GM12865 (cell line): ENCODE results near the gene CLIC4.

ENCODE experiments used
- DNase-seq: peaks from one replicate; pipeline ENCODE4 v3.0.0; 2010; ENCODE audit warnings: low read depth
- H3K4me3 ChIP-seq: 2 replicates; pipeline ENCODE4 v1.5.1; 2011; ENCODE audit warnings: mild to moderate bottlenecking, low read depth, low read length, control low read depth
- TF ChIP-seq, protein P1 (sequence below): IDR thresholded peaks from 2 replicates; pipeline ENCODE4 v1.5.1; 2011; ENCODE audit warnings: low read length, control low read depth, low read depth, inconsistent platforms; ENCODE audit not compliant: insufficient read depth; ENCODE audit errors: missing control alignments

CLIC4 gene

DNA sequence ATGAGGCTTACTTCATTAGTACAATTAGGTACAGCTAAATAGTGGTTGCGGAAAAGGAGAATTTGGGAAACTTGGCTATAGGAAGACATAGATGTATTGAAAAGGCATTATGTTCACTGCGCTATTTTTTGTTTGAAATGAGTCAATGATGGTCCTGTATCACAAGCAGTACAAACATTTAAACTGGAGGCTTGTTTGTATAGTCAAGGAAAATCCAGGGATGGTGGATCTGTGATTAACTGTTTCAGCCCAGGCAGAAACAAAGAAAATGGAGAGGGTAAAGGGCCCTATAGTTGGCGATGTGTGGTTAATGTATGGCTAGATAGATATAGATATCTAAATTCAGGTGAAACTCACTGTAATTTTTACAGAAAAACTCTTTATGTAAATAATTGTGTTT is 79.9 kb downstream of the CLIC4 start:
- H3K4me3 ChIP-seq: no peak overlapping the region
- DNase-seq: no peak
- TF ChIP-seq, protein P1, sequence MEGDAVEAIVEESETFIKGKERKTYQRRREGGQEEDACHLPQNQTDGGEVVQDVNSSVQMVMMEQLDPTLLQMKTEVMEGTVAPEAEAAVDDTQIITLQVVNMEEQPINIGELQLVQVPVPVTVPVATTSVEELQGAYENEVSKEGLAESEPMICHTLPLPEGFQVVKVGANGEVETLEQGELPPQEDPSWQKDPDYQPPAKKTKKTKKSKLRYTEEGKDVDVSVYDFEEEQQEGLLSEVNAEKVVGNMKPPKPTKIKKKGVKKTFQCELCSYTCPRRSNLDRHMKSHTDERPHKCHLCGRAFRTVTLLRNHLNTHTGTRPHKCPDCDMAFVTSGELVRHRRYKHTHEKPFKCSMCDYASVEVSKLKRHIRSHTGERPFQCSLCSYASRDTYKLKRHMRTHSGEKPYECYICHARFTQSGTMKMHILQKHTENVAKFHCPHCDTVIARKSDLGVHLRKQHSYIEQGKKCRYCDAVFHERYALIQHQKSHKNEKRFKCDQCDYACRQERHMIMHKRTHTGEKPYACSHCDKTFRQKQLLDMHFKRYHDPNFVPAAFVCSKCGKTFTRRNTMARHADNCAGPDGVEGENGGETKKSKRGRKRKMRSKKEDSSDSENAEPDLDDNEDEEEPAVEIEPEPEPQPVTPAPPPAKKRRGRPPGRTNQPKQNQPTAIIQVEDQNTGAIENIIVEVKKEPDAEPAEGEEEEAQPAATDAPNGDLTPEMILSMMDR: no peak

DNA sequence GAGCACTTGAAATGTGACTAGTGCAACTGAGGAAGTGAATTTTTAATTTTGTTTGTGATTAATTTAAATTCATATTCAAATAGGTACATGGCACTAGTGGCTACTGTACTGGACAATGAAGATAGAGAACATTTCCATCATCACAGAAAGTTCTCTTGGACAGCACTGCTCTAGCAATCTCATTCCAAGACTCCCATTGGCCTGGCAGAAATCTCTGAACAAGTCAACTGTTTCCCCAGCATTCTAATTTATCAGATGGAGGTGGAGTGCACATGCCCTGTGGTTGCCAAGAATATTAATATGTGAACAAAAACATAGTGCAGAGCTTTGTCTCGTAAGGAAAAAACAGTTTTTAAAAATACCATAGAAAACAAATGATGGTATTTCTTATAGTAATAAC is 81.3 kb downstream of the CLIC4 start:
- TF ChIP-seq, protein P1: no peak
- no peak overlapping the region for H3K4me3 ChIP-seq
- DNase-seq: no peak

DNA sequence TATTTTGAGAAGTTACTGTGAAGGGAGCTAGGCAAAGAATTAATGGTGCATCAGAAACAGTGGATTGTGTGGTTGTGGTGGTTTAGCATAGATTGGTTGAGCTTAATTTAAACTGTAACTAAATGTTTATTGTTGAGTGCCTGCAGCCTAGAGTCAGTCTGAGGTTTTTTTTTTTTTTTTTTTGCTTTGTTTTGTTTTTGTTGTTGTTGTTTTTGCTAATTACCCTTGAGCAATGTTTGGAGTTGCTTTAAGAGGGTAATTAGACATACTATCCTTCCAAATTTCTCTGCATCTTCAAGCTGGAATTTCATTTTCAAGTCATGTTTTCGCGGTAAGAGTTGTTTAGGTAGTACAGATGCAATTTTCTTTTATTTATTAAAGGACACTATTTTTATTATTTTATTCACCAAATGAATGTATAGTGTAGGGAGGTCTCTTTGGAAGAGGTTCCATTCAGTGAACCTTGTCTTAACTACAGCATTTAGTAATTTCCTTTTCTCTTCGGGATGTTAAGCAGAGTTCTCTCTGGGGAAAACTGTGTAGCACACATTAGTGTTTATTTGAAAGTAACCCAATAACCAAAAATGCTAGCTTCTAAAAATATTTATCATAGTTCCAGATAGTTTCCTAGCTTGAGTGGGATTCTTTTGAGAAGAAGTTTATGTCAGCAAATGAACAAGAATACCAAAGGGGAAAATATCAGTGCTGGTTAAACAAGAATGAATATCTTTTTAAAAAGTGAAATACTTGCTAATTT is 82.3 kb downstream of the CLIC4 start:
- H3K4me3 ChIP-seq: no peak overlapping the region
- TF ChIP-seq, protein P1: no peak
- no peak for DNase-seq

DNA sequence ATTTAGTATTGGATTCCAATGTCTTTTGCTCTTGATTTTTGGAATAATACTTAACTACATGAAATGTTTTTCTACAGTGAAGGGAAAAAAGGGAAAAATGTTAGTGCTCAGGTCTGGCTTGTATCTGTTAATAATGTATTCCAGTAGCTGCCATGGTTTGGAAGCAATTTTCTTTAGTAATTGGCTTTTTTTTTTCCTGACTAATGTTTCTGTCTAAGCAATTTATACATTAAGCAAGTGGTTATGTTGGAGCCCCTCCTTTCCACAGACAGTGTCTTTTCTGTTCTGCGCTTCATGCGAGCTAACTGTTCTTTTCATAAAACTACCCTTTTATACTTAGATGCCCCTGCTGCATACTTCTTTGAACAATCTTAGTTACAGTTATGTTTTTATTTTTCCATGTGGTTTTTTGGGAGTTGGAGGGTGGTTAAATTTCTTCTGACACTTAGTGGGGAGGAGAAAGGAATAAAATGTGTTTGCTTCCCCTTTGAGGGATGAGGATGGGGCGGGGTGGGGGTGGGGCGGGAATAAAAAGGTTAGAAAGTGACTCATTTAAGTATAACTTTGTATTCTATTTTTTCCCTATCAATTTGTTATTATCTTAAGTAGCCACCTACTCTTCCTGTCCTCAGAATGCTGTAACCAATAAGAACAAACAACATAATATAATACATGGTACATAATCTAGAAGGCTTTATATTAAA is 83.1 kb downstream of the CLIC4 start:
- DNase-seq: no peak
- TF ChIP-seq, protein P1: no peak
- H3K4me3 ChIP-seq: no peak overlapping the region

DNA sequence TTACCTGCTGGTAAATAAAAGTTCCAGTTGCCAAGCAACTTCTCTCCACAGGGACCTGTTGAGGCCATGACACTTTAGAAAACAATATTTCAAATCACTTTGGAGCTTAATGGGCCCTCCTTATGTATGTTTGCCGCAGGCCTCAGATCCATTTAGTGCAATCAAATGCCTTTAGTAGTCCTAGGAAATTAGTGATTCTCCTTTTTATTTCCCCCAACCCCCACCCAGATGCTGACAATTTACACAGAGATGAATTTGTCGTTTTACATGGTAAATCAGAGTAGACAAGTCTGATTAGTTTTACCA is 83.6 kb downstream of the CLIC4 start:
- TF ChIP-seq, protein P1: no peak
- DNase-seq: no peak
- no peak overlapping the region for H3K4me3 ChIP-seq

DNA sequence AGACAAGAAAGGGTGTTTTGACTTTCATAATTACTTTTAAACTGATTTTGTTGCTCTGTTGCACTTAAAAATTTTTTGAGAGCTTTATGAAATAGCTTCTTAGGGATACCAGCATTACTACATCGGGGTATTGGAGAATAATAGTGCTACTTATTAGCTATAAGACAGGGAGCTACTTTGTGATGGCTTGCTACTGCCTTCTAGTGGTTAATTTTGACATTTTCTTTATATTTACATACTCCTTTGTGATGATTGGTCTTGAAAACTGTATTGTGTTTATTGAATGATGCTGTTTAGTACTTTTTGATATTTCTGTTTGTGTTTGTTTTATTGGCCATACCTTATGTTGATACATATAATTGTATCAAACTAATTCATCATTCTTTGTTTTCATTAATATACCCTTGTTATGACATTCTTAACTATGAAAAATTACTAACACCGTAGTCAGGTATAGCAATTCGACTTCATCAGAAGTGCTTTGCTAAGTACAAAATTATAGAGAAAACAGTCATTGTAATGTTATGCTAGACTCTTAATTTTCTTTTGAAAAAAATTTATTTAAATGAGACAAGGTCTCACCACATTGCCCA is 85.5 kb downstream of the CLIC4 start:
- H3K4me3 ChIP-seq: no peak overlapping the region
- DNase-seq: peak; percentile 77
- TF ChIP-seq, protein P1: peak; percentile 69

DNA sequence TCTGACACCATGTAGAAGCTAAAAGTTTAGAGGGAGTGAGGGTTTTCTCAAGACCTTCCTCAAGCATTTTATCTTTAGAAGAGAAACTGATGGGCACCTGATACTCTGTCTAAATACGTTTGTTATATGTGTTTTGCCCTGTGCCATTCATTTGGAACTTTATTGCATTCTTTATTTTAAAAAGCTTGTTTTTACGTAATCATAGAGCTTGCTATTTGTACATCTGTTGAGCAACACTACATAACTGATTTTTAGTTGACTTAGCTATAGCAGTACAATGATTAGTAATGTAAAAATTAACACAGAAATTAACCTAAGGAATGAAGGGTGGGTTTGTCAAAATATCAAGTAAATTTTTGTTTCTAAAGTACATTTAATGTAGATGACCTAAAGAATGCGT is 96.3 kb downstream of the CLIC4 start:
- TF ChIP-seq, protein P1: no peak
- DNase-seq: no peak
- no peak overlapping the region for H3K4me3 ChIP-seq
